ENCODE data around the gene COX4I1.

COX4I1 gene

GRCh38 chr16:85844169-85844481 lies 44.6 kb downstream of the COX4I1 start:
- no peak for DNase-seq

GRCh38 chr16:85844786-85845185 lies 45.3 kb downstream of the COX4I1 start:
- no peak for DNase-seq

GRCh38 chr16:85845266-85845665 lies 45.8 kb downstream of the COX4I1 start:
- no peak for DNase-seq

- DNase-seq, result no peak
These were observed 47.0 kb downstream of the COX4I1 start for GRCh38 chr16:85846461-85846860.

GRCh38 chr16:85847036-85847435 lies 47.5 kb downstream of the COX4I1 start:
- DNase-seq, result no peak

GRCh38 chr16:85847681-85848601 lies 48.4 kb downstream of the COX4I1 start:
- DNase-seq, result no peak

- no peak for DNase-seq
These were observed 49.5 kb downstream of the COX4I1 start for GRCh38 chr16:85848986-85849385.

GRCh38 chr16:85849388-85849787 lies 49.9 kb downstream of the COX4I1 start:
- DNase-seq, result no peak

- DNase-seq, result no peak
These were observed 50.9 kb downstream of the COX4I1 start for GRCh38 chr16:85850344-85850880.

GRCh38 chr16:85851034-85851785 lies 51.7 kb downstream of the COX4I1 start:
- no peak for DNase-seq

- no peak for DNase-seq
These were observed 54.4 kb downstream of the COX4I1 start for GRCh38 chr16:85853547-85854545.

- no peak for DNase-seq
These were observed 55.4 kb downstream of the COX4I1 start for GRCh38 chr16:85854935-85855334.

GRCh38 chr16:85856079-85856478 lies 56.6 kb downstream of the COX4I1 start:
- no peak for DNase-seq

GRCh38 chr16:85856585-85856984 lies 57.1 kb downstream of the COX4I1 start:
- no peak for DNase-seq

Data from stimulated activated CD4-positive, alpha-beta T cell treated with anti-CD3 and anti-CD28 coated beads, Interleukin-12 subunit alpha, Interleukin-12 subunit beta, amount 100 ng/mL, for 4 hours (primary cell).